Panc1 (cell line): ENCODE results near the gene YAP1.

Experiments used
- CTCF ChIP-seq: fragments of 450-650 bp; IDR thresholded peaks from 2 replicates; pipeline ENCODE4 v1.5.1; 2017; ENCODE audit warnings: mild to moderate bottlenecking
- POLR2AphosphoS5 ChIP-seq: IDR thresholded peaks from 2 replicates; pipeline ENCODE4 v1.6.1; 2012; ENCODE audit warnings: mild to moderate bottlenecking, low read depth, low read length, moderate library complexity
- REST ChIP-seq, 2 experiments: IDR thresholded peaks; 2 replicates each; pipeline ENCODE4 v1.6.1; 2011 to 2012; ENCODE audit warnings: low read depth in 2 of 2, control low read depth in 1 of 2, low read length in 1 of 2, mild to moderate bottlenecking in 1 of 2, moderate library complexity in 1 of 2; ENCODE audit not compliant: insufficient read depth in 1 of 2
- SIN3A ChIP-seq: IDR thresholded peaks from 2 replicates; pipeline ENCODE4 v1.6.1; 2012; ENCODE audit warnings: low read depth, mild to moderate bottlenecking, low read length, moderate library complexity, borderline replicate concordance; ENCODE audit not compliant: insufficient read depth

GRCh38 chr11:102116453-102117205 lies 6.4 kb downstream of the YAP1 start:
- TF ChIP-seq CTCF (no peak), REST (IDR thresholded peaks at IDR 0.05; ENCODE audit: insufficient read depth in 1 of 2, low read depth in 2 of 2, low read length in 1 of 2) (no peak), SIN3A (no peak), POLR2AphosphoS5 (no peak)
